Measurements from ENCODE around the gene ISYNA1.

ISYNA1 gene

DNA sequence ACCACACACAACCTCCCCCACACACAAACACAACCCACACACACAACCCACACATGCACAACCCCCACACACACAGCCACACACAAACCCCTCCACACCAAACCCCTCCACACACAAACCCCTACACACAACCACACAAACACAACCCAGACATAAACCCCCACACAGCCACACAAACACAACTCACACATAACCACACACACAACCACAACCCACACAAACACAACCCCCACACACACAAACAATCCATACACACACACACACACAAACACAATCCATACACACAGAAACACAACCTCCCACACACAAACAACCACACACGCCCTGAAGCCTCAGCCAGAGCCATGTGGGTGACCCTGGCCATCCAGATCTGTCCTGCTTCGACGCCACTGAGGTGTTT lies 30.0 kb upstream of the ISYNA1 start:
- DNase-seq (ENCODE audit: low read depth in 2 of 2), result no peak

DNA sequence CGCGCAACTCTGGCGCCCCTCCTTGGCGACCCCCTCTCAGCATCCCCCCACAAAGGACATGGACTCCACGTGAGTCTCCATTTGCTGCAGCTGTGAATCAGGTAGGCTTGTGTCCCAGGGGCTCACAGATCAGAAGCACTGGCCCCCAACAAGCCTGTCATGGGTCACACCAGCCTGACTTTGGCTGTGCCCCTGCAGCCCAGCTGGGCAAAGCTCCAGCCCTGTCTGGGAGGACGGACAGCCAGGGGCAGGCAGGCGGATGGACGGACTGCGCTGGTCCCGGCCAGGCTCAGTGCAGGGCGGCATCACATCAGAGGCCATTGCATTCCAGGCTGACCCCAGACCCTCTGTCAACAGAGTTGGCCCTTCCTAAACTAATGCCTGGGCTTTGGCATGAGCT lies 28.4 kb upstream of the ISYNA1 start:
- DNase-seq (ENCODE audit: low read depth in 2 of 2), result no peak

DNA sequence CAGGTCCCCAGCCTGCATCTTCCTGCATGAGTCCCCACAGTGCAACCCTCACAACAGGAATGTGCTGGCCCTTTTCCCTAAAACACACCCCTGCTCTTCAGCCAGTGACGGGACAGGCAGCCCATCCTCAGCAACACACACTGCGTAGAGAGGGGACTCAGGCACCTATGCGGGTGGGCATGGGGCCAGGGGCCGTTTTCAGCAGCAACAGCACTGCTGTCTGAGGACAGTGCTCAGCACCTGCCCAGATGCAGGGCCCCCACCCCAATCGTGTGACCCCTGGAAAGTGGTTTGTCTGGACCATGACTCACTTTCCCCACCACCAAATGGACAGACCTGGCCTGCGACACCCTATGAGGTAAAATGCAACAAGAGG lies 28.0 kb upstream of the ISYNA1 start:
- DNase-seq (ENCODE audit: low read depth in 2 of 2), result no peak

DNA sequence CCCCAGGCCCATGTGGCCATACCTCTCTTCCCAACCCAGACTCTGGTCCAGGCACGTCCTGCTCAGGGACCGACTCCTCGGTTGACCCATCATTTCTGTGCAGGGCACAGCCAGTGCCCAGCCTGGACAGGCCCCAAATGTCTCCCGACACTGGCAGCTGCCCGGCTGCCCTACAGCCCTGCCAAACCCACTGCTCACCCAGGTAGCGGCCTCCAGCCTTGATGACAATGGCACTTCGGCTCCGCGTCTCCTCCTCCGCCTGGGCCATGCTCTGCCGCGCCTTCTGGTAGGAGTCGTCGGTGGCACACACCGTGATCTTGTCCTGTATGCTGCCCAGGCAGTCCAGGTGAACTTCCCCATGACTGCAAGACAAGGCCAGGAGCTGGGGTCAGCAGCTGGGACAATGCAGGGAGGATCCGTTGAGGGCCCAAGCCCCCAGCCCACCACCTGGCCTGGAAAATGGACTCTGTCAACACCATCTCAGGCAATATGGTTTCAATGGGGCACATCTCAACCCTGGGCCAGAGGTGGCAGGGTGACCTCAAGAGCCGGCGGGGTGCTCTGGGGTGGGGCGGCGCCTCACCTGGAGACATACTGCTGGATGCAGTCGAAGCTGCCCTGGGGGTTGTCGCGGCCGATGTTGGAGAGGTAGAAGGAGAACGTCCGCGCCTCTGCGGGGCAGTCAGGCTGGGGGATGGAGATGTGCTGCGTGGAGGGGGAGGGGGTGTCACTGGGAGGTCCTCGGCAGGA lies 27.5 kb upstream of the ISYNA1 start:
- no peak for DNase-seq (ENCODE audit: low read depth in 2 of 2)

DNA sequence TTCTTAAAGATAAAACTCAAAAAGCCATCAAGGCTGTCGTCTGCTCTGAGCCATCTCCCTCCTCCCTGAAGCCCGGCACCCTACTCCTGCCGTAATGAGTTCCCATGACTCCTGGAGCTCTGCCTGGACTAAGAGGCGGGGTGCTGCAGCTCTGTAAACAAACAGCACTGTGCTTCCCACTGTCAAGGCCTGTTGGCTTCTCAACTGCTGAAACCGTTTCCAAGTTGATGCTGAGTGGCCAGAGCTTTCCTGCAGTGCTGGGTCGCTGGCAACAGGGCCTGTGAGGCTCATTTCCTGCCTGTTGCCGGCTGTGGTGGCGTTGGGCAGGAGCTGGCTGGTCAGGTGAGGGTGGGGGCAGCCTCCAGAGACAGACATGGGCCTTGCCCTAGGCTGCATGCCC lies 26.7 kb upstream of the ISYNA1 start:
- DNase-seq (ENCODE audit: low read depth in 2 of 2), result no peak

DNA sequence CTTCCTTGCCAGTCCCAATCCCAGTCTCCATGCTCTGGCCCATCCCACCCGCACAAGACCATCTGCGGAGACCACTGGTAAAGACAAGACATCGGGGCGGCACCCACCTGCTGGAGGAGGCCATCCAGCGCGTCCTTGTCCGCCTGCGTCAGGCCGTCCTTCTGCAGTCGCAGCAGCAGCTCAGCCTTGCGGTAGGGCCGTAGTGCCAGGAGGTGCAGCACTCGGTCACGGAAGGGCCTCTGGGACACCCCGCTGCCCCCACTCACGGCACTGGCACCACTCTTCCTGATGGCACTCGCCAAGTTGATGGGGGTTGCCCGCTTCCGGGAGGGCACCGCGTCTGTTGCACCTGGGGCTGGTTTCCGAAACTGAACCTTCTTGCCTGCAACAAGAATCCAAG lies 23.5 kb upstream of the ISYNA1 start:
- no peak for DNase-seq (ENCODE audit: low read depth in 2 of 2)

DNA sequence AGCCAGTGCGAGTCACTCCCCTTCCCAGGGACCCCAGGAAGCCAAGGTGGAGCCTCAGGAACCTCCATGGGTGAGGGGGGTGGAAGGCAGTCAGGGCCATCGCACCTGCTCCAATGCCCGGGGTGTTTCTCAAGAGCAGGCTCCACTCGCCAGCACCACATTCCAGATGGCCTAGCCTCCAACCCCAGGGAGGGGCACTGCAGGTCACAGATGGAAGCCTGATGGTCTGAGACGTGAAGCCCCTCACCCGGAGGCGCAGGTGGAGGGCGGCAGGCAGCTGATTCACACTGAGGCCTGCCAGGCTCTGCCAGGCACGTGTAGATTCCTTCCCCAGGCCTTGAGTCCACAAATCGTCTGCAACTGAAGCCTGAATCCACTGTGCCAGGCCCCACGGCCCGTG lies 23.0 kb upstream of the ISYNA1 start:
- DNase-seq (ENCODE audit: low read depth in 2 of 2), result no peak

DNA sequence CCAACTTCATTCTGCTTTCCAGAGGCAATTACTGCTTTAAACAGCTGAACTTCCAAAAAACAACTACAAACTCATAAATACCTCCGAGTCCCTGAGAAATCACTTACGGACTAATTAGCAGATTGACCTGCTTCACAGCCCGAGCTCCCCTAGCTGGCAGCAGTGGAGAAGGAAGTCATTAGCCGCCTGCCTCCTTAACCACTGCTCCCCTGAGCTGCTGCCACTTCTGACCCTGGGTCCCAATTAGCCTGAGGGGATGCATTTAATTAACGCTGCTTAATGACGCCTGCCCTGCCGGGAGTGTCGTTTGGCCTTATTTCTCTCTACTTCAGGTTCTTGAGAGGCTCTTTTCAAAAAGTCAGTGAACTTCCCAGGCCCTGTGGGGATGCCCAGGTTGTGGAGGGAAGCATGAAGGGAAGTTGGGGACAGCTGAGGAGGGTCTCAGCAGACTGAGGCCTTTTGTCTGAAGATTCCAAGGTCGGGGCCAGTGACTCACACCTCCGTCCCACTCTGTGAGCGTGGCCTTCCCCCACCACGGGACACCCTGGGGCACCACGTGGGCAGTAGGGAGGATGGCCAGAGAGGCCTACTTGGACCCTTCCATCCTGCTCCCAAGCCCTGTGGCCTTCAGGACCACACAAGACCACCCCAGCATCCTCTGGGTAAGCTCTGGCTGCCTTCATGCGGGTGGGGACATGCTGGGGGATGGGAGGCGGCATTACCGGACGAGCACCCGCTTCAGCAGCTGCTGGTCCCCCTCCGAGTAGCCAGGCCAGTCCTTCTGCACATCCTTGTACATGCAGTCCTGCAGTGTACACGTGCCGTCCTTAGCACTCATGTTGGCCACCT lies 19.8 kb upstream of the ISYNA1 start:
- DNase-seq (ENCODE audit: low read depth in 2 of 2), result no peak

DNA sequence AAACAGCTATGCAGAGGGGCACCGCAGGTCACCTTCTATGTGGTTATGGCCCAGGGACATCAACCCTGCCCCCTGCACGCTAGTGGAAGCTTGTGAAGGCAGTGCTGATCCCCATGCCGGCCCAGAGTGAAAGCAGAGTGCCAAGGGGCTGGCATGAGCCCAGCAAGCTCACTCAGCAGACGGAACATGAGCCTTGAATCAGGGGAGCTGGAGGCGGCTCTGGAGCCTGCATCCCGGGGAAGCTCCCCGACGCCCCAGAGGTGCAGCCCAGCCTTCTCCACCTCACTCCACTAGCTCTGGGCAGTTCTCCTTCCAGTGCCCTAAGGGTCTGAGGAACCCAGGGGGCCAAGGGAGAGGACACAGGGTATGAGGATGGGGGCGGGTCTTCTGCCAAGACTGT lies 19.0 kb upstream of the ISYNA1 start:
- DNase-seq (ENCODE audit: low read depth in 2 of 2), result no peak

DNA sequence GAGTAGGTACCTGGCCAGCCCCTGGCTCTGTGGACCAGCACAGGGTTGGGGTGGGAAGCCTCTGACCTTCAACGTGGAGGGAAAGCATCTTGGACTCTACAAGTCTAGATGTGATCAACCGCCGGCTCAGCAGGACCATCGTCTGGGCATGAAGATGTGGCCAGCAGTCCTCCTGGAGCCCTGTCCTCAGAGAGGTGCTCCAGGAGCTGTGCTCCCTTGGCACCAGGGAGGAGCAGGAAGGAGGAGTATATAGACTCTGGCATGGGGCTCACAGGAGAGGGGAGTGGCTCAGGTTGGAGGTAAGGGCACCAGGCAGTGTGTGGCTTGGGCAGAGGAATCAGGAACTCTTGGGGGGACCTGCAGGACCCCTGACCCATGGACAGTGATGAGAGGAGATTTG lies 18.3 kb upstream of the ISYNA1 start:
- no peak for DNase-seq (ENCODE audit: low read depth in 2 of 2)

DNA sequence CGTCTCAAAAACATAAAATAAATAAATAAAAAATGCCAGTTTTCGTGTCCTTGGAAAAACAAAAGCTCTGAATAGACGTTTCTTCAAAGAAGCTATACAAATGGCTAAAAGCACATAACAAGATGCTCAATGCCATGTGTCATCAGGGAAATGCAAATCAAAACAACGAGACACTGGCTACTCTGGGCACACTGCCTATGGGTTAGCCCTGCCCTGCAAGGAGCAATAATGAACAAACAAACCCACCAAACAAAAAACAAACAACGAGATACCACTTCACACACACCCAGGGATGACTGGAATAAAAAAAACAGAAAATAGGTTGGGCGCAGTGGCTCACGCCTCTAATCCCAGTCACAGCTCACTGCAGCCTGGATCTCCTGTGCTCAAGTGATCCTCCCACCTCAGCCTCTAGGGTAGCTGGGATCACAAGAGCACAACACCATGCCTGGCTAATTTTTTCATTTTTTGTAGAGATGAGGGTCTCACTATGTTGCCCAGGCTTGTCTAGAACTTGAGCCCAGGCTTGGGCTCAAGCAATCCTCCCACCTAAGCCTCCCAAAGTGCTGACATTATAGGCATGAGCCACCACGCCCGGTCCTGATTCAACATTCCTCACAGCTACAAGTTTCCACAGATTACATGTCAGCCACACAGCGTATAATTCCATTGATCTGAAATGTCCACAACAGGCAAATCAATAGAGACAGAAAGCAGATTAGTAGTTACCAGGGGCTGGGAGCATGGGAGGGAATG lies 15.5 kb upstream of the ISYNA1 start:
- no peak for DNase-seq (ENCODE audit: low read depth in 2 of 2)

DNA sequence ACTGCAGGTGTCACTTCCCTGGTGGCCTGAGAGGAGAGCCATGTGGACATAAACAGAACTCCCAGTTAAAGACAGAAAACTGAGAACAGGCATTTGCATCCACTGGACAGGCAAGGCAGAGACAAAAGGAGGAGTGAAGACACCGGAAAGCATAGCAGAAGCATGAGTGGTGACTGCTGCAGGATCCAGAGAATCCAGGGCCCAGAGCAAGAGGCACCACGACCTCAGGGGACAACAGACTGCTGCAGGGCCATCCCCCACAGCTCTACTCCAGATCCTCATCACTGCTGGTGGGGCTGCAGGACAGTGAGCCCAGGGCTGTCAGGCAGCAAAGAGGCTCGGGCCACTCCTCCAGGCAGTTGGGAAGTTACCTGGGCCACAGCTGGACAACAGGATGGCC lies 14.5 kb upstream of the ISYNA1 start:
- no peak for DNase-seq (ENCODE audit: low read depth in 2 of 2)

DNA sequence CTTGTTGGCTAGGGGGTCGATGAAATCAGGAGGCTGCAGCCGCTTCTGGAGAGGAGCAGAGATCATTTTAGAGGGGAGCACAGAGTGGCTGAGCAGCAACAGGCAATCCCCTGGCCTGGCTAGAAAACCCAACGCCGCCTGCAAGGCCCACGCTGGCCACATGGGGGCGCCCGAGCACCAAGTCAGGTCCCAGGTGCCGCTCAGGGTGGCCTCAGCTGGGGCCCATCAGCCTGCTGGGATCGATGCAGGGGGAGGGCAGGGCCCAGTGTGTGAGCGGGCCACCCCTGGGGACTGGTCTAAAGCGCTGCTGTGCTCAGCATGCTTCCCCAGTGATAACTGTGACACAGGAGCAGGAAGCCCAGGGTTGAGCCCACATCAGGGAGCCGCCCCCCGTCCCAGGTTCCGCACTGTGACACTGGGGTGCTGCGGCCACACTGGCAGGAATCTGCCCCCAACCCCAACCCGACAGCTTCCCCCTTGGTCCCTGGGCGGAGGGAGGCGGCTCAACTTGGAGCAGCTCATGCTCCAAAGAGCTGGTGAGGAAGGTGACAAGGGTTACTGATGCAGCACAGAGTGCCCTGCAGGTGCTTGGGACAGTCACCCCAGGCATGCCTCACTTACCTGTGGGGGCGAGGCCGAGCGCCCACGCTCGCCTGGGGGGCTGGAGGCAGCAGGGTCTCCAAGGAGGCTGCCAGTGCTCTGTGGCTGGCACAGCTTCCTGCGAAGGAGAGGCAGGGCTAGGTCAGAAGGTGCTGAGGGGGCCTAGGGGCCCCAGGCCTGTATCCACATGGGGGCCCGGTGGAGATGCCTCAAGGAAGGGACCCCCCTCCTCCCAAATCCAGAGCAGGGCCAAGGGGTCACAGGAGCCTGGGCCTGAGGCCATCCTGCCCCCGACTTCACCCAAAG lies 13.3 kb upstream of the ISYNA1 start:
- peak; percentile 77 to 86 for DNase-seq (ENCODE audit: low read depth in 2 of 2)

DNA sequence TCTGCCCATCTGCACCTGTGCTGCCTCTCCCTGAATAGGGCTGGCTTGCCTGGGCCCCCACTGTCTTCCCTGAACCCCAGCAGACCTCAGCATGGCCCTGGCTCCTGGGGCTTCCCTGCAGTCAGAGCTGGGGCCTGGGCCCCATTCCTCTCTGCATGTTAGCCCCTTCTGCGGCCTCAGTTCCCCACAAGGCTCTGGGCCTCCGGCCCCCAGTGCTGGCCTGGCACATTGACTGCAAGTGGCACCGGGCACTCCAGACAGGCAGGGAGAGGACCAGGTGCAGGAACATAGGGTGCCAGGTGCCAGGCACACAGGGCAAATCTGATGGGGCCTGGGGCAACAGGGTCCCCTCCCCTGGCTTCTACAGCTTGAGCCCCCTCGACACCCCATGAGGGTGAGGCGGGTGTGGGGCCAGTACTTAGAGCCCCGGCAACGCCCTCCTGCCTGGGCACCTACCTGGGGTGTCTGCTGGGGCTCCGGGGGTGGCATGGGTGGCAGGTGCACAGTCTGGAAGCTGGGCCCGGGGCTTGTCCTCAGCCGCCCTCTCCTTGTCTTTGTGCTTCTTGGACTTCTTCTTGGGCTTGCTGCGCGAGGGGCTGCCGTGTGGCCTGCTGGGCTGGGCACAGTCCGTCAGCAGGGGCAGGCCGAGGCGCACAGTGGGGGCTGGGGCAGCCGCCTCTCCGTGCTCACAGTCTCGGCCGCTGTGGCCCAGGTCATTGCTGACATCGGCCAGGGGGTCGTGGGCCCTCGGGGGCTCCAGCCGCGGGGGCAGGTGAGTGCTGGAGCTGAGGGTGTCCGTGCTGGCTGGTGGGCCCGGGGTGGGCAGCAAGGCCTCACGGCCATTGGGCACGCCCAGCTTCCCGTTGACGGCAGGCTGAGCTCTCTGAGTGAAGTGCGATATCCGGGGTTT lies 12.3 kb upstream of the ISYNA1 start:
- no peak for DNase-seq (ENCODE audit: low read depth in 2 of 2)

DNA sequence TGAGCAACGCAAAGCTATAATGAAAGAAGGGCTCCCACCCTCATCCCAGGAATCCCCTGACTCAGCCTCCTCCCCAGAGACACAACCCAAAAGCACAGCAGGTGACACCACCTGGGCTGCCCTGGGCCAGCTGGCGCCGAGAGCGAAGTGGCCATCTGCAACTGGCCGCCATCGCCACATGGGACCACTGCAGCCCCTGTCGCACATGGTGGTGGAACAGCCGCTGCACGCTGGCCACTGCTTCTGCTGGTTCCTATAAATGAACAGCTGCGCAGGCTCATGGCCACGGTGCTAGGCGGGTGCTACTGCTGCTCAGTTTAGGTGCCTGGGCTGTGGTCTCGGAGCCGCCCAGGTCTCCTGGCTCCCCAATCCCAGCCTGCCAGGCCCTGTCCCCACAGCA lies 11.6 kb upstream of the ISYNA1 start:
- DNase-seq (ENCODE audit: low read depth in 2 of 2), result no peak

DNA sequence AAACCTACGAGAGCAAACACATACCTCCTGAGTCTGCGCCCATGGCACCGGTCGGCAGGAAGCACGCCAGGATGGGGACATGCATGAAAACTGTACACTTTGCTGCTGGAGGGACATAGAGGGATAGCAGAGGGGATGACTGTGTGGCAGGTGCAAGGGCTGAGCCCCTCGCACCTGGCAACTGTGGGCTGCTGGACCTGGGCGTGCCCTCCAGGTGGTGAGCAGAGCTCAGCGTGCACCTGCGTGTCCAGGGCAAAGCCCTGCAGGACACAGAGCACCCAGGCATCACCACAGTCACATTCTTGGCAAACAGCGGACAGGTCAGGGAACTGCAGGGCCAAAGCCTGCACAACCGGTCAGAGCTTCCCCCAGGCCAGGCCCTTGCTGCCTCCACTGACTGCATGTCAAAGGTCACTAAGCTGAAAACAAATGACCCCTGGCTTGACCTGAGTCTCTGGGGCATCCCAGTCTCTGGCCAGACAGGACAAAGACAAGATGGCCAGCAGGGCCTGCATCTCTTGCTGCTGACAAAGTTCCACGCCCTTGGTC lies 9.0 kb upstream of the ISYNA1 start:
- DNase-seq (ENCODE audit: low read depth in 2 of 2), result no peak

DNA sequence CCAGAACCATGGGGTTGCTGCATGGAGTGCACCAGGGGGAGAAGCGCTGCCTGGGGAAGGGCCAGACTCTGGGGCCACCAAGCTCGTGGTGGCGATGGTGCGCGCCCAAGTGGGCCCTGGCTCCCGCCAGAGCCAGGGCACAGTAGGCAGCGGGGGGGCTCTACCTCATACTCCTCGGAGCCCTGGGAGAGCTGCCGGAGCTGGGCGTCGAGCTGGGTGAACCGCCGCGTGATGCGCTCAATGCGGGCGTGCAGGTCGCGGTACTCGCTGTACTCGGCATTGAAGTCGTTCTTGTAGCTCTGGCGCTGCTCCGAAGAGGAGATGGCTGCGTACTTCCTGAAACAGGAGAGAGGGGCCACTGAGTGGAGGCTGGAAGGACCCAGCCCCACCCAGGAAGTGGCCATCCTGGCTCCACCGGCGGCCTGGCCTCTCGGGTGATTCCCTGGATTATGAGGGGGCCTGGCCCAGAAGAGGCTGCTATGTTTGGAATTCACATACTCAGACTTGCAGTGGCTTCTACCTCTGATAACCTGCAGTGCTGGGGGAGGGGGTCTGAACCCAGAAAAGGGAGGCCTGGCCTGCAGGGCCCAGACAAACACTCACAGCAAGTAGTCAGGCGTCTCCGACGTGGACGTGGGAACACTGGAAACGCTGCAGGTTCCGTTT lies 8.3 kb upstream of the ISYNA1 start:
- DNase-seq (ENCODE audit: low read depth in 2 of 2), result no peak

DNA sequence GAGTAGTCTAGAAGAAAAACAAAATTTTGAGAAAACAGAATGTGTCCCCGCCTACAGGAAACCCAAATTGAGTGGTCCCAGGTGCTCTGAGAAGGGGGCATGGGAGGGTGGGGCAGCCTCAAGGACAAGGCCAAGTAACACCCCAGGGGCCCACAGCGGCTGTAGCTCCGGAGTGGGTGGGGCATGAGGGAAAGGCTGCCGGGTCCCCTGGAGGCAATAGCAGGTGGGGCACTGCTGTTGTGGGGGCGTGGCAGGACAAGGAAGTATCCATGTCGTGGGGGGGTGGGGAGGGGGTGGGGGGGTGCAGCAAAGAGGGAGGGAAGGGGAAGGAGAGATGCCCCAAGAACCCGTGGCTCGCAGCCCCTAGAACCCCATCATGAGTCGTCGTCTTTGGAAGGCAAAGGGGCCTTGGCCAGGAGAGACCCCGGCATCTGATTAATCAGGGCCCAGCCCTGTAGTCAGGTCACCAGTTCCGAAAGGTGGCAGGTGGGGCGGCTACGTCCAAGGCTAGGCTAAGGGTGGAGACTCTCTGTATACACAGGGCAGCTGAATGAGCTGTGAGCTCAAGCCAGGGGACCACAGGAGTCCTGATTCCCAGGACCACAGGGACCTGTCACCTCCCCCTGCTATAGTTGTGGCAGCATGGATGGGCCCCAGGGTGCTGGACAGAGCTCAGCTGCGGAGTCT lies 7.5 kb upstream of the ISYNA1 start:
- no peak for DNase-seq (ENCODE audit: low read depth in 2 of 2)

DNA sequence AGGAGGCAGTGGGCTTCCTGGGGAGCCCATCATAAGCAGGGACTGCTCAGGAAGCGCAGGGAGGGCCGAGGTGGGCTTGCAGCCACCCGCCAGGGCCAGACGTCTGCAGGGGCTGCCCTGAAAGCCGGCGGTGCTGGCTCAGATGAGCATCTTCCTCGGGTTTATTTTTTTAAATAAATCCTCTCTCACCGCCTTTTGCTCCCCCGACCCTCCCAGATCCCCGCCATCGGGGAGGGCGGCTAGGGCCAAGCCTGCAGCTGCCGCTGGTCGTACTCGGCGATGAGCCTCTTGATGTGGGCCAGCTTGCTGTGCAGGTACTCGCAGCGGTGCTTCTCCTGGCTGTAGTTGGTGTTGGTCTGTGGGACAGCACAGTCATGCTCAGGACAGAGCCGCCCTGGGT lies 6.6 kb upstream of the ISYNA1 start:
- no peak for DNase-seq (ENCODE audit: low read depth in 2 of 2)
